NCI-H2196 treated with DMSO at 0.1 percent for 48 hours (cell line): ENCODE measurements around the gene DNAH17.
"Not testable (repeated sequence)": the region's sequence is repeated elsewhere in the genome, so short reads cannot be mapped to it uniquely, and the experiment has no call there.

Experiments used
- DNase-seq: peaks from one replicate; lab custom pipeline; 2025; ENCODE audit not compliant: unreplicated experiment; lab: John Stamatoyannopoulos, UW

Gene DNAH17

DNA sequence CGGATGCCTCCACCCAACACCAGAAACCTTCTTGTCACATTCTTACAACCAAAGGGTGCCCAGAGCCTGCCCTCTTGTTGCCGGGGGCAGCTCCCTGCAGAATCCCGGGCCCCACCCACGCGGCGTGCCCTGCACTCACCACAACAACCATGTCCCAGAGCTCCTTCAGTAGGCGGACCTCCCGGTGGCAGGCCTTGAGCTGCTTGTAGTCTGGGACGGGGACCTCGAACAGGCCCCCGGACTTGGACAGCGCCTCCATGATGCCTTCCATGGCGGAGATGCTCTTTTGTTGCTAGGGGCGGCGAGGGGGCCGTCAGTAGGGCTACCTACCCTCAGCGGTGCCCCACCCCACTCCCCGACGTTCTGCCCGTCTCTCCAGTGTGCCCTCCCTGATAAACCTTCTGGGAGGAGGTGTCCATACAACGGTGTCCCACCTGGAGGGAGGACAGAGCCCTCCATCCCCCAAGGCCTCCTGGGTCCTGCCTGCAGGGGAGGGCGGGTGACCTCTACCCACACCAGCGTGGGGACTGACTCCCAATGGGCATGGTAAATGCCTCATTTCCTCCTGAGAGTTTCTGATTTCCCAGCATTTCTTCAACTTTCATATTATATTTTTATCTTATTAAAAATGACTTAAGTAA is 52.2 kb downstream of the DNAH17 start:
- no peak for DNase-seq

DNA sequence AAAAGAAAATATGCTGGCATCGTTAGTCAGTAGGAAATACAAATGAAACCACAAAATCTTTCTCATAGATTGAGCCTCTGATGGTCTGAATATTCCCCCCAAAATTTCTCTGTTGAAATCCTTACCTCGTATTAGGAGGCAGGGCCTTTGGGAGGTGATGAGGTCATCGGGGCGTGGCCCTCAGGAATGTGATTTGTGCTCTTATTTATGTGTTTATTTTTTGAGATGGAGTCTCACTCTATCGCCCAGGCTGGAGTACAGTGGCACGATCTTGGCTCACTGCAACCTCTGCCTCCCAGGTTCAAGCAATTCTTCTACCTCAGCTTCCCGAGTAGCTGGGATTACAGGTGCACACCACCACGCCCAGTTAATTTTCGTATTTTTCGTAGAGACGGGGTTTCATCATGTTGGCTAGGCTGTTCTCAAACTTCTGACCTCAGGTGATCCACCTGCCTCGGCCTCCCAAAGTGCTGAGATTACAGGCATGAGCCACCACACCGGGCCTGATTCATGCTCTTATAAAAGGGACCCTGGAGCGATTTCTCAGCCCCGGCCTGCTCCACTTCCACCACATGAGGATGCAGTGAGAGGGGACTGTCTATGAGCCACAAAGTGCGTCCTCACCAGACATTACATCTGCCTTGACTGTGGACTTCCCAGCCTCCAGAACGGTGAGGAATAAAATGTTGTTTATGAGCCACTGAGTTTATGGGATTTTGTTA is 53.1 kb downstream of the DNAH17 start:
- DNase-seq, result no peak

DNA sequence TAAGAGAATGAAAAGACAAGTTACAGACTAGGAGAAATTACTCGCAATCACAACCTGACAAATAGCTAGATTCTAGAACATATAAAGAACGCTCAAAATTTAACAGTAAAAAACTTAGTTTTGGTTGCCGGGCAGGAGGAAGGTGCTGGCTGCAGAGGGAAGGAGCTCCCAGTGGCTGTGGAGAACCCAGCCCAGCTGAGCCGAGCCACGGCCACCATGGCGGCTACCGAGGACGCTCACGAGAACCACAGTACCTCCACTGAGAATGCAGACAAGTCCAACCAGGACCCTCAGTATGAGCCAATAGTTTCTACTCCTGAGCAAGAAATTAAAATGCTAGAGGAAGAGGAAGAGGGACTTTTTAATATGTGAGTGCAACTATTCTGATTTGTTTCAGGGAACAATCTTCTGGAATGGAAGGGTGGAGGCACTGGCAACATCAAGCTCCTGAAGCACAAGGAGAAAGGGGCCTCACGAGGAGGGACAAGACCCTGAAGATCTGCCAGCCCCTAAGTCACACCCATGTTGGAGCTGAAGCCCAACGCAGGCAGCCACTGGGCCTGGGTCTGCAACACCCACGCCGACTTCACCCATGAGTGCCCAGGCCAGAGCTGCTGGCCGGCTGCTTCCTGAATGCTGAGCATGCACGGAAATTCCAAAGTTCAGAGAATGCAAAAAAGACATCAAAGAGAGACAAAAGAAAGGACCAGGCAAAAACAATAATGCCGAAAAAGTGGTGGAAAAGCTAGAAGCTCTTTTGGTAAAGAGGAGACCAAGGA is 55.0 kb downstream of the DNAH17 start:
- DNase-seq, result no peak

DNA sequence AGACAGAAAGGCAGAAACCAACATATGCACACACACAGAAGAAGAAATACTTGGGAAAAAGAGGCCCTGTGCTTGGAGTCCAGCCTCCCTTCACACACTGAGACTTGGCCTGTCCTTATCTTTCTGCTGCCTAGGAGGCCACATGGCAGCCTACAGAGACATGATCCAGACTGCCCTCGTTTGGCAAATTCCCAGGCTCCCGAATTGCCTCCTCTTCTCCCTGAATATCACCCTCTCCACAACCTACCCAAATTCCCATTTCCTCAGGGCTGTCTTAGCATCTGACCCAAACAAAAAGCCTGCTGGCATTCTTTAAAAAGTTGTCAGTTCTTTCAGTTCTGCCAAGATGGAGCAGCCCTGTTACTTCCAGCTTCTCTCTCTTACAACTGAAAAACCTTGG is 59.8 kb downstream of the DNAH17 start:
- DNase-seq, result no peak

DNA sequence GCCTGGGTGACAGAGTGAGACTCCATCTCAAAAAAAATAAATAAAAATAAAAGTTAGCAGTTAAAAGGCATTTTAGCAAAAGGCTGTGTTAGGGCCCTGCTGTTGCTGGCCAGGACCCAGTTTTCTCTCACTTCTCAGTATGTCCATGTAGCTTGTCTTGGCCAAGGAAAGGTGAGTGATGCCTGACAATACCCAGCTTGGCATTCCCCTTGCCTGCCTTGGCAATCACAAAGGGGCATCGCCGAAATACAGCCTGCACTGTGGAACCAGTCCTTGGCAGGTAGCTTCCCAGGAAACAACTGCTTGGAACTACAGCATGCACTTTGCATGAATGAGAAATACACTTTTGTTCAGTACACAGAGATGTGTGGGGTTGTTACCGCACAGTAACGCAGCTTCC is 61.7 kb downstream of the DNAH17 start:
- no peak for DNase-seq

DNA sequence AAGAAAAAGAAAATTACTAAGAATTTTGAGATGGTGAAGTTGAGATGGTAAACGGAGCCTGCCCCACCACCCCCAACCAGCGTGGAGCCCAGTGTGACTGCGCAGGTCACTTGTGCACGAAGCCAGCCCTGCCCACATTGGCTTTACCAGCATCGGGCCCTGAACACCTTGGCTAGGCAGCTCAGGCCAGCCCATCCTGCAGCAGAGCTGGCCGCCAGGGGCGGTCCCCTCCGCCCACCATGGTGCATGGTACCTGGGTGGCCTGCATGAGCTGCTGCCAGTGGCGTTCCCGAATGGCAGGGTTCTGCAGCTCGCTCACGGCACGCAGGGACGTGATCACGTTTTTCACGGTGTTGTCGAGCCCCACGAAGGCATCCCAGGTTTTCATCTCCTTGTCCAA is 62.7 kb downstream of the DNAH17 start:
- DNase-seq, result no peak

DNA sequence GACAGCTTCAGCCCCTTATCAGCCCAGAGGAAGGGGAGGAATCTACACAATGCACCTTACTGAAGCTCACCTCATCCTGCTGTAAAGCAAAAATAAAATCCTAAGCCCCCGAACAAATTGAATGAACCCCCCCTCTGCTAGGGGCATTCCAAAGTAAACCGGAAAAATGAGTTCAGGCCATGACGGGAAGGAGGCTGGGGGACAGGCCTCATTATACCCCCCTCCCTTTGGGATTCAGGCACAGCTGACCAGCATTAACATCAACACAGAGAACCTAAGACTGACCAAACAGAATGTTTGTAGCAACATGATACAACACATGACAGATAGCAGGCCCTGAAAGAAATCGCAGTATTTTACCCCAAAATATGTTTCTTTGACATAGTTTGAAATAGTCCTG is 64.2 kb downstream of the DNAH17 start:
- no peak for DNase-seq

DNA sequence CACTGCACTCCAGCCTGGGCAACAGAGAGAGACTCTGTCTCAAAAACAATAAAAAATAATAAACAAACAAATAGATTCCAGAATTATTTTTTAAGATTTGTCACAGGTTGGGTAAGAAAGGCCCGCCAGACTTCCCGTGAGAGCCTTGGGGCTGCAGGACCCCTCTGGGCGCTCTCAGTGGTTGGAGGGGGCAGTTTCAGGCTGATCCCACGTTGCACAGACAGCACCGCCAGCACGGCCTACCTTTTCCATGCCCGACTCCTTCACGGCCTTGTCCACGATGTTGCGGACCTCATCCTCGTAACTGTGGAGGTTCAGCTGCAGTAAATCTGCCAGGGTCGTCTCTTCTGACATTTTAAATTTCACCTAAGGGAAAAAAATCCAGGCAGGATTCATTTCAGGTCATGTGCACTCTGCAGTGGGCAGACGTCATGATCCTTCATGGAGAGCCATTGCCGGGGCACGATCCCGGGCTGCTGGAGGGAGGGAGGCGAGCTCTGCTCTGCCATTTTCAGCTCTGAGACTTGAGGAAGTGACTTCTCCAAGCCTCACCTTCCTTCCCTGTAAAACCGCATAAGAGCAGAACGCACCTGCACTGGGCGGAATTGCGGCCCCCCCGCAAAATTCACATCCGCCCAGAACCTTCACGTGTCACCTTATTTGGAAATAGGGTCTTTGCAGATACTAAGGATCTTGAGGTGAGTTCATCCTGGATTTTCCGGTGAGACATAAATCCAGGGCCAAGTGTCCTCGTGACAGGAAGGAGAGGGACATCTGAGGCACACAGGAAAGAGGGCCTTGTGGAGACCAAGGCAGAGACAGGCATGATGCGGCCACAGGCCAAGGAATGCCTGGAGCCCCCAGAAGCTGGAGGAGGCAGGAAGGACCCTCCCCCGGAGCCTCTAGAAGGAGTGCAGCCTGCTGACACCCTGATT is 66.8 kb downstream of the DNAH17 start:
- DNase-seq, result no peak

DNA sequence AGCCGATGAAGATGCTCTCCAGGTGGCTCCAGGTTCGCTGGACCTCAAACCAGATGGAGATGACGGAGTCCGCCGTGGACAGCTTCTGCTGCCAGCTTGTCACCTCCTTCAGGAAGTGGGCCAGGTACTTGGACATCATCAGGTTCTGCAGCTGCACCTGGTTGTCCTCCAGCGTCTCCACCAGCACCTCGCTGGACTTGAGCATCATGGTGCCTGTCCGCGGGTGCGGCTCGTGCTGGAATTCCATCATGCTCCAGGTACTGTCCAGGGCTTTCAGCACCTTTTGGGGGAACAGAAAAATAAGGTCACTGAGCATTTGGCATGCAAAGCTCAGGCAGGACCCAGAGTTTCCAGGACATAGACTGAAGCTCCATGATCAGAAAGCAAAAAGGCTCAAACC is 69.7 kb downstream of the DNAH17 start:
- no peak for DNase-seq

DNA sequence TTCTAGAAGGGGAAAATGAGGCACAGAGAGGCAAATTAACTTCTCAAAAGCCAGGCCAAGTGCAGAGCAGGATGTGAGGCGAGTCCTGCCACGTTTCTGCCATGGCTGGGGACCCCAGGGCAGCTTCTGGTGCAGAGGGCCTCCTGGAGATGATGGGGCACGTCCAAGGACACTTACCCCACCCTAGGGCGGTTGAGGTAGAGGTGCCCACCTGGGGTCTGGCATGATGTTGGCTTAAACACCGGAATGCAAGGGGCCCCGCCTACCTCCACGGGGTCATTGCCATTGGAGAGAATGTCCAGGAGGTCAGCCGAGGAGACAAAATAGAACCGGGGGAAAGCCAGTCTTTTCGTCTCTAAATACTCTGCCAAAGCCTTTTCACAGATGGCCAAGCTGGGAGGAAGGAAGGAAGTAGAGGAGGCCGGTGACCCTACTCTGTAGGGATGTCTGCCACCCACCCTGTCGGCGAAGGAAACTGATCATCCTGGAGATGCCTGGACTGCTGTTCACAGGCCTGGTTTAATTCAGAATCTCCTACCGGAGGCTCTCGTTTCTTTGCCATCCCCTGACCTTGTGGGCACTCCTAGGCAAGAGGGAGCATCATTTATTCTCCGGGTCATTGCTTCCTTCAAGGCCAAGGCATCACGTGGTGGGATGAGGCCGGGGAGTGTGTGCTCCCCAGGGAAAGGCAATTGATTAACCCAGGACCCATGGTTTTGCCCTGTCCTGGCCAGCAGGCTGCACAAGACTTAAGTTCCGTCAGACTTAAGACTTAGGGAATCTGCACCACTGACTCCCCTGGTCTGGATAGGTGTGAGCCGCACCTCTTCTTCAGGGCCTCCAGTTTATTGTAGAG is 70.5 kb downstream of the DNAH17 start:
- DNase-seq, result no peak

DNA sequence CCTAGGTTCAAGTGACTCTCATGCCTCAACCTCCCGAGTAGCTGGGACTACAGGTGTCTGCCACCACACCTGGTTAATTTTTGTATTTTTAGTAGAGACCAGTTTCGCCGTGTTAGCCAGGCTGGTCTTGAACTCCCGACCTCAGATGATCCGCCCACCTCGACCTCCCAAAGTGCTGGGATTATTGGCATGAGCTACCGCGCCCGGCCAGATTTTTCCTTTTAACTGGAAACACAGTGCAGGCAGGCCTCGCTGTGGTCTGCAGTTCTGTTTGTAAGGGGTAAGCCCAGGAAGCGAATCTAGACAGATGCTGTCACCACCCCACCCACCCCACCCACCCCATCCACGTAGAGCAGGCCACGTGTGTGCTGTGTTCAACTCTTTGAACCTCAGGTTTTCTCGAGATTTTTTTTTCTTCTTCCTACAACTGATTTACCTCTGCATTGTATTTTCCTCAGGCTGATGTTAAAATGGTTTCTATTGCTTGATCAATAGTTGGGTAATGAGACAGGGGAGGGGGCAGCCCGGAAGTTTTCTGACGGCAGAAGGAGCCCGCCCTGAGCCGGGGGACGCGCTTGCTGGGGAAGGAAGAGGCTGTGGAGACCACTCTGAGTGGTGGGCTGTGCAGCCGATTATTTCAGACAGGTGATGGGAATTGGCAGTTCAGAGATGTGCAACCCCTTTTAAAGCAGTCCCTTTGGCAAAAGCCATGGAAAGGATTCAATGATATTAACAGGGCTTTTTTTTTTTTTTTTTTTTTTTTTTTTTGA is 72.9 kb downstream of the DNAH17 start:
- no peak for DNase-seq

DNA sequence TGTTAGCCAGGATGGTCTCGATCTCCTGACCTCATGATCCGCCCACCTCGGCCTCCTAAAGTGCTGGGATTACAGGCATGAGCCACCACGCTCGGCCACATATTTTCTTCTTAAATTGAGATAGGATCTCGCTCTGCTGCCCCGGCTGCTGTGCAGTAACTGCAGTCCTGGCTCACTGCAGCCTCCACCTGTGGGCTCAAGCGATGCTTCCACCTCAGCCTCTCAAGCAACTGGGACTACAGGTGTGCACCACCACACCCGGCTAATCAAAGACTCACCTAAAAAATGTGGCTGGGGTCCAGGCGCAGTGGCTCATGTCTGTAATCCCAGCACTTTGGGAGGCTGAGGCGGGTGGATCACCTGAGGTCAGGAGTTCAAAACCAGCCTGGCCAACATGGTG is 73.8 kb downstream of the DNAH17 start:
- DNase-seq, result not testable (repeated sequence)

DNA sequence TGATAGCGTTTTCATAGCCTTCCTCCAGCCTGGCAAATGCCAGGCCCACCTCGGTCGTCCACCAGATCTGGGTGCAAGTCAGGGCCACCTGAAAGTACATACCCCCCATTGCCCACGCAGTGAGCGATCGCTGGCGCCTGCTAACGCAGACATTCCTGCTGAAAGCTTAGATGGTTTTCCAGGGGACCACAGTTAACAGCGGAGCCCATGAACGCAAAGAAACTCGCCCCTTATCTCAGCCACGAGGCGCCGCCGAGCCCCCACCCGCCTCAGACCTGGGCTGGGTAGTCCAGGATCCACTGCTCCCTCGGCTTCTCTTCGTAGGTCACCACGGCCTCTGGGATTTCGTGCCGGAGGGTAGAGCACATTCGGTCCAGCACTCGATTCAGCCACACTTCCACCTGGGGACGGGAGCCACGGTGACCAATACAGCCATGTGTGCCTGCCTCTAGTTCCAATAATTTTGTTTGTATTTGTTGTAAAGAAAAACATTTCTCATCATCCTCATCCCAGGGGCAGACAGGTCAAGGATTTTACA is 74.5 kb downstream of the DNAH17 start:
- no peak for DNase-seq

DNA sequence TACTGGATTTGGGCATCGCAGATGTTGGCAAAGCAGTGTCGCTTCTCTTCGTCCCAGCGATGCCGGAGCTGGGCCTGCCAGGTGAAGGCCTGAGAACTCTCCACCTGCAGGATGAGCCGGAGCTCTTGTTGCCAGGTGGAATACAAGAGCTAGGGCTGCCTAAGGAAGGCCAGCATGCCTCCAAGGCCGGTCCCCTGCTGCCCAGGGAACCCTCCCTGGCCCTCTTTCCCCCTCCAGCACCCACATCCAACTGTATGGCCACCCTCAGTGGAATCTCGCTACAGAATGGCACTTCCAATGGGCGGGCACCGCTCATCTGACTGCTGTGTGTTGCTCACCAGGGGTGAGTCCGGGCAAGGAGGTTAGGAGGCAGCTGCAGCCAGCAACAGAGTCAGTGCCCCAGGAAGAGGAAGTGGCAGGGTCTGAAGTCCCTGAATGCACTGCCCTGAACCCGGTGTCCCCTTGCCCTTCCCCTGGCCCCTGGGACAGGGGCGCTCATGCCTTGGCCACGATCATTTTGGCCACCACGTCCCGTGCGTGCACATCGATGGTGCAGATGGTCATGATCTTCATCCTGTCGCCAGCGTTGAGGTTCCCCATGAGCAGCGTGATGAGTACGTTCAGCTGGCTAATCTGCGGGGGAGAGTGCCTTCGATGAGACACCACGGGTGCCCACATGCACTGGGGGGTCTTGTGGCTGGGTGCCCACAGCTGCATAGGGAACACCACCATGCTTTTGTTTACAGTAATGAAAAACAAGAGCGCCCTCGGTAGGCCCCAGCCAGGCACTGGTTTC is 75.8 kb downstream of the DNAH17 start:
- no peak for DNase-seq

DNA sequence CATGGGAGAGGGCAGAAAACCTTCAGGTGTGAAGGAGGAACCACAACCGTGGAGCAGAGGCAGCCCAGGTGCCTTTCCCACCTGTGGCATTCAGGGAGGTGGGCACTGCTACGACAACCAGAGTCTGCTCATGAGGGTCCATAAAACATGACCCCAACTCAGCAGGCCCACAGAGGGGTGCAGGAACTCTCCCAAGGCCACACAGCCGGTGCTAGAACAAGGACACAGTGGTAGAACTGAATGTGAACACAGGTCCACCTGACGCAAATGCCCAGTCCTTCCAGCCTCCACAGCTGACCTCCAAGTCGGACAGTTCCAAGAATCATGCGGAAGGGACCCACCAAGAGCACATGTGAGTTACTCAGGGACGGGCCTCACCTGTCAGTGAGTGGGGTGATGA is 76.4 kb downstream of the DNAH17 start:
- DNase-seq, result no peak

DNA sequence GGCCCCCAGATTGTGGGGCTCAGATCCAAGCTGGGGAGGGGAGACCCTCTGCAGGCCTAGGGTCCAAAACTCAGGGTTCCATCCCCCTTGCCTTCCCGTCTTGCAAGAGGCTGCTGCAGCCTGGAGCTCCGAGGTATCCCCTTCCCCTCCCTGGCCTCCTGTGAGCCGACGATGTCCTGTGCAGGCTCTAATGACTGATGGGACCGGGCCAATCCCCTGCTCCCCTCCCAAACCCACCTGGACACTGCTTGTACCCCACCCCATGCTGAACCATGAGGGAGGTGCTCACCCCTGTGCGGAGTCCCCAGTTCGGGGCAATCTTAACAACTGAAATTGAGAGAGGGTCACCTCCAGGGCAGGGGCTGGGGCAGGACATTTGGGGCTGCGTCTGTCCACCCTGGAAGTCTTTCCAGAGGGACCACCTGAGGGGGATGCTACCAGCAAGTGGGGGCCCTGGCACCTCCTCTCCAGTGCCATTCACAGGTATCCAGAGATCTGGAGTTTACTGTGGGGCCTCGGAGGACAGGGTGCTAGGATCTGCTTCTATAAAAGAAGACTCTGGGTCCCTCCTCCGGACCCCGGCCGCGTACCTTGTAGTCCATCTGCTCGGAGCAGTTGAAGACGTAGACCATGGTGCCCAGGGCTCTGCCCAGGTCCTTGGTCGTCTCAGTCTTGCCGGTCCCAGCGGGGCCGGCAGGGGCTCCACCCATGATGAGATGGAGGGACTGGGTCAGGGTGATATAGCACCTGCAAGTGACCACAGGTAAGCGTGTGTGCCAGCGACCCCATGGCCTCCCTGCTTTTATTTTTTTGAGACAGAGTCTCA is 77.3 kb downstream of the DNAH17 start:
- DNase-seq, result no peak

DNA sequence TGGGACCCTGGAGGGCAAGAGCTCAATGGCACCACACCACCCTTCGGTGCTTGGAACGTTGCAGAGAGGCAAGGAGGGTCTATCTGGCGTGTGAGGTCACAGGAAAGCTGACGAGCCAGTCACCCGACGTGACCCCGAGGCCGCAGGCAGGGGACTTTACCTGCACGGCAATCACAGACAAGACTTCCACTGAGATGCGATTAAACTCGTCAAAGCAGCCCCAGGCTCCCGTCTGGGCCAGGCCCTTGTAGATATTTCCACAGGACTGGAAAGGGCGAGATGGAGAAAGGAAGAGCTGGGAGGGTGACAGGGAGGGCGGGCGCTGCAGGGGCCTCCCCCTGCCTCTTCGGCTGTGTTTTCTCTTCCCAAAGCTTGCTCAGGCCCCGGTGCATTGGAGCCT is 78.3 kb downstream of the DNAH17 start:
- DNase-seq, result no peak
